Nephron (organoid): ENCODE results near the gene PSMB11.

ENCODE experiments used
- H3K27ac Mint-ChIP-seq, 3 experiments: 2 replicates each; pipeline ENCODE4 v1.8.0; 2020; ENCODE audit warnings: mixed read lengths in 3 of 3, mild to moderate bottlenecking in 2 of 3, moderate library complexity in 1 of 3
- H3K27me3 Mint-ChIP-seq: 2 replicates; pipeline ENCODE4 v1.8.0; 2021; ENCODE audit warnings: low read depth, mild to moderate bottlenecking, moderate library complexity, mixed read lengths
- H3K36me3 Mint-ChIP-seq: 2 replicates; pipeline ENCODE4 v1.8.0; 2020; ENCODE audit warnings: low read depth, mixed read lengths
- H3K4me1 Mint-ChIP-seq: 2 replicates; pipeline ENCODE4 v1.8.0; 2020; ENCODE audit warnings: mixed read lengths
- H3K4me3 Mint-ChIP-seq, 3 experiments: 2 replicates each; pipeline ENCODE4 v1.8.0; 2020; ENCODE audit warnings: mild to moderate bottlenecking in 3 of 3, mixed read lengths in 3 of 3, moderate library complexity in 2 of 3
- H3K9me3 Mint-ChIP-seq: 2 replicates; pipeline ENCODE4 v1.8.0; 2020; ENCODE audit warnings: mixed read lengths
- TF ChIP-seq, protein P1 (sequence below), 3 experiments: fragments of 200-600 bp; sonication (generic); IDR thresholded peaks; one replicate each; pipeline ENCODE4 v1.5.0; 2021; ENCODE audit warnings: antibody characterized with exemption in 3 of 3; ENCODE audit not compliant: unreplicated experiment in 3 of 3

The PSMB11 gene

DNA sequence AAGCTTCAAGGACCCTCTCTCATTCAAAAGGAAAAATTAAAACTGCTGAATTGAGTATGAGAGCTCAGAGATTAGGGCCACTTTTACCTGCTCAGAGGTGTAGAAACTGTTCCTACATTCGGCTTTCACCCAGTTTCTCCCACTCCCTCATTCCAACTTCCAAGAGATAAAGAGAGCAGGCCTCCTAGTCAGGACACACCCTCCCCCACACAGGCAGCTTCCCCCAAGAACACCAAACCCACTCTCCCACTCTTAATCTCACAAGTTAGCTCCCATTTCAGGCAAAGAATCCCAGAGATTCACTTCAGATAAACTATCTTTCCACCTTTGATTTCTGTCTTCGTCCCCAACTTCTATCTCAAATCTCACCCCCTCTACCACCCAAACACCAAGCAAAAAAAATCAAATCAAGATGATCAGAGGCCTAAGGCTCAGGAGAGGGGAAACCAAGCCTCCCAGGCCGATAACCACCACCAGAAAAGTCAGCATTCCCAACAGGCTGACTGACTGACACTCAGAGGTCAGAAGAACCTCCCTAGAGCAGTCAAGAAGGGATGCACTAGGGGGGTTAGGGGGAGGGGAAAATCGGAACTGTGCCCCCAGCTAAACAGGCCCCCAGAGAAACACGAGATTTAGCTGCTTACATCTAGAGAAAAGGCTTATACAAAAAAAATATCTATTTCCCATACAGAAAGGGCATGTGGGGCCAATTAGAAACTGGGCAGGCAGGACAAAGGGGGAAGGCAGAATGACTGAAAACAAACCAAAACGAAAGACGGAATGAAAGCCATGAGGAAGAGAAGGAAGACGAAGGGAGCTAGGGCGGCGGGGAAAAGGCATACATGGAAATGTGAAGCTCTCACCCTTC, 28.5 kb downstream of the PSMB11 start:
- peaks cover 57% of the 10 kb centered on the region for H3K36me3 Mint-ChIP-seq
- TF ChIP-seq, protein P1, sequence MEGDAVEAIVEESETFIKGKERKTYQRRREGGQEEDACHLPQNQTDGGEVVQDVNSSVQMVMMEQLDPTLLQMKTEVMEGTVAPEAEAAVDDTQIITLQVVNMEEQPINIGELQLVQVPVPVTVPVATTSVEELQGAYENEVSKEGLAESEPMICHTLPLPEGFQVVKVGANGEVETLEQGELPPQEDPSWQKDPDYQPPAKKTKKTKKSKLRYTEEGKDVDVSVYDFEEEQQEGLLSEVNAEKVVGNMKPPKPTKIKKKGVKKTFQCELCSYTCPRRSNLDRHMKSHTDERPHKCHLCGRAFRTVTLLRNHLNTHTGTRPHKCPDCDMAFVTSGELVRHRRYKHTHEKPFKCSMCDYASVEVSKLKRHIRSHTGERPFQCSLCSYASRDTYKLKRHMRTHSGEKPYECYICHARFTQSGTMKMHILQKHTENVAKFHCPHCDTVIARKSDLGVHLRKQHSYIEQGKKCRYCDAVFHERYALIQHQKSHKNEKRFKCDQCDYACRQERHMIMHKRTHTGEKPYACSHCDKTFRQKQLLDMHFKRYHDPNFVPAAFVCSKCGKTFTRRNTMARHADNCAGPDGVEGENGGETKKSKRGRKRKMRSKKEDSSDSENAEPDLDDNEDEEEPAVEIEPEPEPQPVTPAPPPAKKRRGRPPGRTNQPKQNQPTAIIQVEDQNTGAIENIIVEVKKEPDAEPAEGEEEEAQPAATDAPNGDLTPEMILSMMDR (IDR thresholded peaks at IDR 0.05; ENCODE audit: unreplicated experiment in 3 of 3), result no peak
- no peaks in the 10 kb centered on the region for H3K27me3 Mint-ChIP-seq
- H3K4me1 Mint-ChIP-seq, result peaks cover 47% of the 10 kb centered on the region
- no peaks in the 10 kb centered on the region for H3K9me3 Mint-ChIP-seq
- peak overlapping the region; percentile 91 to 94 (median 94) for H3K4me3 Mint-ChIP-seq
- peak overlapping the region; percentile 95 to 98 (median 96) for H3K27ac Mint-ChIP-seq

- Mint-ChIP-seq H3K9me3 (no peaks in the 10 kb centered on the region), H3K4me1 (peaks cover 41% of the 10 kb centered on the region), H3K27me3 (no peaks in the 10 kb centered on the region), H3K4me3 (peak overlapping the region; percentile 91 to 94 (median 94)), H3K27ac (peak overlapping the region; percentile 95 to 98 (median 96)), H3K36me3 (peaks cover 56% of the 10 kb centered on the region)
- TF ChIP-seq, protein P1 (IDR thresholded peaks at IDR 0.05; ENCODE audit: unreplicated experiment in 3 of 3), result no peak
Measured at GRCh38 chr14:23071244-23071920, 29.4 kb downstream of the PSMB11 start.

GRCh38 chr14:23071921-23072539, 30.0 kb downstream of the PSMB11 start:
- H3K36me3 Mint-ChIP-seq, result peaks cover 55% of the 10 kb centered on the region
- peaks cover 41% of the 10 kb centered on the region for H3K4me1 Mint-ChIP-seq
- no peaks in the 10 kb centered on the region for H3K9me3 Mint-ChIP-seq
- H3K27me3 Mint-ChIP-seq, result no peaks in the 10 kb centered on the region
- peak overlapping the region; percentile 91 to 94 (median 94) for H3K4me3 Mint-ChIP-seq
- H3K27ac Mint-ChIP-seq, result peak overlapping the region; percentile 95 to 98 (median 96)
- TF ChIP-seq, protein P1 (IDR thresholded peaks at IDR 0.05; ENCODE audit: unreplicated experiment in 3 of 3), result no peak

GRCh38 chr14:23074906-23075305, 32.9 kb downstream of the PSMB11 start:
- peaks cover 66% of the 10 kb centered on the region for H3K36me3 Mint-ChIP-seq
- no peak overlapping the region for H3K27ac Mint-ChIP-seq
- H3K4me3 Mint-ChIP-seq, result no peak overlapping the region
- no peaks in the 10 kb centered on the region for H3K27me3 Mint-ChIP-seq
- peaks cover 28% of the 10 kb centered on the region for H3K4me1 Mint-ChIP-seq
- TF ChIP-seq, protein P1 (IDR thresholded peaks at IDR 0.05; ENCODE audit: unreplicated experiment in 3 of 3), result no peak
- no peaks in the 10 kb centered on the region for H3K9me3 Mint-ChIP-seq

DNA sequence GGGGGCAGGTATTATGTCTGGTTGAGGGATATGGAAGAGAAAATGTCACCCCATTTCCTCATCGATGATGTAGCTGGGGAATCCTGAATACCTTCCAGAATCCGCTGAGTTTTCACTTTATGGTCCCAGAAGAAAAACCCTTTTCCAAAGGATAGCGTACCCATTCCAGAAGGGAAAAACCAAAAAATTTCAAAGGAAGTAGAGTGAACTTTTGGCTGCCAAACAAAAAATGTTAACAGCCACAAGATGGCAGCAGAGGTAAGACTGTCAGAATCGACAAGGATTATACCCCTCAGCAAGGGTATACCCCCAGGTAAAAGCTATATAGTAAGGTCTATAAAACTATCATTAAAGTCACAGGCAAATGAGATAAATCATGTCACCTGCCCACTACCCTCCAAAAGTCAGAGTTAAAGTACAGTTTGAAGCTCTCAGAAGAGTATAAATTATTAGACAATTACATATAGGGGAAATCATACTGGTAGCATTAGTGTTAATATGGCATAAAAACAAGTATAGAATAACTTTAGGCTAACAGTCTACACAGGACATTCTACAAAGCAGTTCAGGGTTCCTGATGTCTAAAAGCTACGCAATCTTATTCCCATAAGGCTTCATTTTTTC, 34.9 kb downstream of the PSMB11 start:
- Mint-ChIP-seq H3K27ac (no peak overlapping the region), H3K4me3 (no peak overlapping the region), H3K9me3 (no peaks in the 10 kb centered on the region), H3K27me3 (no peaks in the 10 kb centered on the region), H3K36me3 (peaks cover 75% of the 10 kb centered on the region), H3K4me1 (peaks cover 13% of the 10 kb centered on the region)
- TF ChIP-seq, protein P1 (IDR thresholded peaks at IDR 0.05; ENCODE audit: unreplicated experiment in 3 of 3), result peak; percentile 57 to 65 (median 63)
